Endothelial cell of umbilical vein (primary cell): ENCODE data around the gene RDH13. TPM values are rescaled to one million over a fixed set of nuclear protein-coding genes. Genes with fewer than 3 reads are reported as not detected.

Source experiments
- BruUV-seq: library from RNA; stranded (reverse); fragments of 400-500 nt; replicated peaks from 2 replicates; lab custom pipeline; 2021; lab: Mats Ljungman, UMichigan
- CTCF ChIA-PET: fragments of 300-600, 350-600 bp; sonication (Branson Sonifier 250); formaldehyde crosslinking; loops from one replicate; lab custom pipeline; 2021; ENCODE audit warnings: antibody characterized with exemption, inconsistent platforms; lab: Charles Lee
- POLR2A ChIA-PET: fragments of 300-600, 350-600 bp; sonication (Branson Sonifier 250); formaldehyde crosslinking; loops from one replicate; lab custom pipeline; 2021; ENCODE audit warnings: antibody characterized with exemption, inconsistent platforms; lab: Charles Lee
- DNase-seq: peaks from one replicate; pipeline ENCODE4 v3.0.0-alpha.2; 2011; ENCODE audit warnings: low read depth, low spot score
- FAIRE-seq: peaks from 2 replicates; lab custom pipeline; 2011; peaks lifted over from hg19 to GRCh38; lab: Jason Lieb, UNC
- H2AFZ ChIP-seq: 2 replicates; pipeline ENCODE4 v1.6.0; 2012; ENCODE audit warnings: low read depth, low read length, control low read depth, inconsistent platforms
- H3K27ac ChIP-seq: 2 replicates; pipeline ENCODE4 v1.5.1; 2011; ENCODE audit warnings: low read depth, mild to moderate bottlenecking, control low read depth, low read length, moderate library complexity; ENCODE audit not compliant: insufficient read depth
- H3K27me3 ChIP-seq, 2 experiments: 2 replicates each; pipeline versions ENCODE4 v1.6.0 to v1.6.1; 2011; ENCODE audit warnings: low read length in 2 of 2, mixed read lengths in 1 of 2; ENCODE audit not compliant: control insufficient read depth in 2 of 2, insufficient read depth in 2 of 2
- H3K36me3 ChIP-seq, 2 experiments: 2 replicates in 1 of 2; 3 replicates in 1 of 2; pipeline ENCODE4 v1.5.1; 2011; ENCODE audit warnings: low read length in 2 of 2, mild to moderate bottlenecking in 1 of 2, moderate library complexity in 1 of 2; ENCODE audit not compliant: control insufficient read depth in 2 of 2, insufficient read depth in 2 of 2; ENCODE audit errors: extremely low read depth in 1 of 2
- H3K4me1 ChIP-seq: 3 replicates; pipeline ENCODE4 v1.5.1; 2011; ENCODE audit warnings: mild to moderate bottlenecking, low read length; ENCODE audit not compliant: control insufficient read depth, insufficient read depth; ENCODE audit errors: extremely low read depth
- H3K4me2 ChIP-seq: 2 replicates; pipeline ENCODE4 v1.6.1; 2011; ENCODE audit warnings: low read length, control low read depth, mixed read lengths; ENCODE audit not compliant: insufficient read depth
- H3K4me3 ChIP-seq, 3 experiments: fragments of 200-600 bp in 1 of 3; sonication (generic), shearing (Covaris generic) in 1 of 3; replicated peaks in 1 of 3; 2 replicates each; pipeline ENCODE4 v1.5.1; 2011 to 2016; ENCODE audit warnings: control low read depth in 3 of 3, low read length in 3 of 3, mild to moderate bottlenecking in 2 of 3, inconsistent platforms in 1 of 3, low read depth in 1 of 3, moderate library complexity in 1 of 3; ENCODE audit not compliant: insufficient read depth in 1 of 3
- H3K79me2 ChIP-seq: 2 replicates; pipeline ENCODE4 v1.6.0; 2012; ENCODE audit warnings: low read length, inconsistent platforms; ENCODE audit not compliant: control insufficient read depth, insufficient read depth
- H3K9ac ChIP-seq: replicated peaks from 2 replicates; pipeline ENCODE3; 2011; ENCODE audit warnings: low read length, control low read depth; ENCODE audit not compliant: insufficient read depth; ENCODE audit errors: extremely low read depth
- H3K9me1 ChIP-seq: replicated peaks from 3 replicates; pipeline ENCODE4 v1.6.0; 2011; ENCODE audit warnings: mild to moderate bottlenecking, low read length; ENCODE audit not compliant: control insufficient read depth, insufficient read depth; ENCODE audit errors: extremely low read depth
- H3K9me3 ChIP-seq: replicated peaks from 2 replicates; pipeline ENCODE4 v1.5.1; 2012; ENCODE audit warnings: low read length, inconsistent platforms; ENCODE audit not compliant: control insufficient read depth, insufficient read depth
- H4K20me1 ChIP-seq: replicated peaks from 2 replicates; pipeline ENCODE3; 2011; ENCODE audit warnings: mild to moderate bottlenecking, low read length; ENCODE audit not compliant: control insufficient read depth, insufficient read depth; ENCODE audit errors: extremely low read depth
- CTCF ChIP-seq, 2 donors: IDR thresholded peaks; 1 replicate in 1 of 2; 2 replicates in 1 of 2; pipeline ENCODE4 v1.5.1; 2011; ENCODE audit warnings: low read length in 2 of 2, mild to moderate bottlenecking in 2 of 2, moderate library complexity in 2 of 2, control low read depth in 1 of 2, inconsistent platforms in 1 of 2, low read depth in 1 of 2; ENCODE audit not compliant: insufficient read depth in 1 of 2; ENCODE audit errors: extremely low read depth in 1 of 2
- EZH2 ChIP-seq: IDR thresholded peaks from 2 replicates; pipeline ENCODE4 v1.6.1; 2012; ENCODE audit warnings: borderline replicate concordance, low read depth, mild to moderate bottlenecking, moderate library complexity, low read length, inconsistent platforms; ENCODE audit not compliant: severe bottlenecking
- GATA2 ChIP-seq: IDR thresholded peaks from 2 replicates; pipeline ENCODE4 v1.7.0; 2011; ENCODE audit warnings: low read depth, mild to moderate bottlenecking, moderate library complexity, mixed read lengths, low read length; ENCODE audit not compliant: insufficient read length, insufficient read depth
- JUN ChIP-seq: IDR thresholded peaks from 2 replicates; pipeline ENCODE4 v1.6.1; 2011; ENCODE audit warnings: borderline replicate concordance, low read depth; ENCODE audit not compliant: insufficient read length, insufficient read depth
- MAX ChIP-seq: IDR thresholded peaks from 2 replicates; pipeline ENCODE4 v1.6.1; 2011; ENCODE audit not compliant: insufficient read depth, insufficient read length
- POLR2A ChIP-seq: IDR thresholded peaks from 2 replicates; pipeline ENCODE4 v1.6.1; 2012; ENCODE audit warnings: low read depth, mild to moderate bottlenecking, control low read depth, low read length
- POLR2AphosphoS5 ChIP-seq: IDR thresholded peaks from 2 replicates; pipeline ENCODE4 v1.6.1; 2012; ENCODE audit warnings: low read depth, mild to moderate bottlenecking, control low read depth, low read length, moderate library complexity; ENCODE audit not compliant: insufficient read depth
- dilution Hi-C: fragments of 300-500 bp; cut with MboI; formaldehyde crosslinking; loops from one replicate; pipeline ENCODE4 v1.15.0; 2019; ENCODE audit warnings: low sequenced_read_pairs; ENCODE audit not compliant: extremely low pct_ligation_motif_present
- intact Hi-C: fragments of 100-400 bp; cut with micrococcal nuclease; formaldehyde crosslinking; loops from one replicate; pipeline ENCODE4 v1.10.0; 2022
- polyA plus RNA-seq, 4 experiments: library from polyadenylated mRNA; depleted of rRNA in 3 of 4; stranded (reverse) in 3 of 4; unstranded in 1 of 4; fragments of >200 nt; gene quantifications; 2 replicates each; pipeline versions ENCODE4 v1.2.1 to v1.2.3, GENCODE V29; 2011 to 2012; ENCODE audit warnings: missing spikeins in 1 of 4
- total RNA-seq: library from RNA; stranded (reverse); gene quantifications from 2 replicates; pipeline ENCODE4 v1.2.3, GENCODE V29; 2021

The RDH13 gene
- total and polyA plus RNA-seq, 2 donors (not counting 3 experiments of a cell fraction or from before 2014, with no cell fraction given), result 8.7 to 19.6 TPM

- peak overlapping the region; percentile 55 for H3K27ac ChIP-seq
- BruUV-seq, result no TSS peak
- ChIA-PET CTCF (interaction anchor here (1.6 kb wide), 1 partner anchor 13 kb away, joined by 3 read pairs; no protein-coding TSS in a partner anchor), POLR2A (no interaction called here)
- H3K4me3 ChIP-seq, result peak overlapping the region in 1 of 3 experiments; percentile 27
- no peaks in the 10 kb centered on the region for H3K9me1 ChIP-seq
- no peaks in the 10 kb centered on the region for H3K27me3 ChIP-seq
- no peaks in the 10 kb centered on the region for H3K79me2 ChIP-seq
- no peaks in the 10 kb centered on the region for H3K9me3 ChIP-seq
- DNase-seq (peak; percentile 74), FAIRE-seq (peak; percentile 71)
- H4K20me1 ChIP-seq, result no peaks in the 10 kb centered on the region
- intact Hi-C loops (no loop called here), dilution Hi-C loops (no loop called here)
- H3K36me3 ChIP-seq, result peaks cover 0 to 8% of the 10 kb centered on the region in 2 experiments
- H2AFZ ChIP-seq, result peak overlapping the region; percentile 15
- H3K4me2 ChIP-seq, result peak overlapping the region; percentile 34
- peak overlapping the region; percentile 33 for H3K9ac ChIP-seq
- H3K4me1 ChIP-seq, result peaks cover 19% of the 10 kb centered on the region
- TF ChIP-seq JUN (no peak), MAX (no peak), POLR2AphosphoS5 (peak; percentile 63), EZH2 (no peak), GATA2 (peak; percentile 88), CTCF (IDR thresholded peaks at IDR 0.05; ENCODE audit: extremely low read depth in 1 of 2, insufficient read depth in 1 of 2, low read depth in 1 of 2, low read length in 2 of 2) (no peak), POLR2A (peak; percentile 44)
Observed at GRCh38 chr19:55041627-55042343, 21.2 kb downstream of the RDH13 start.
